Activated naive CD4-positive, alpha-beta T cell treated with anti-CD3 and anti-CD28 coated beads for 36 hours (primary cell): Measurements from ENCODE around the gene TNNT1. TPM values are rescaled to one million over a fixed set of nuclear protein-coding genes. Genes with fewer than 3 reads are reported as not detected.

Experiments
- CTCF ChIA-PET: fragments of 350-600 bp; sonication (Branson Sonifier 250); formaldehyde crosslinking; loops from one replicate; lab custom pipeline; 2021; ENCODE audit warnings: antibody characterized with exemption; lab: Charles Lee
- DNase-seq: peaks from one replicate; pipeline ENCODE4 v3.0.0-alpha.2; 2020
- H3K27ac Mint-ChIP-seq: one replicate; pipeline ENCODE4 v1.8.0; 2021; ENCODE audit warnings: mild to moderate bottlenecking, mixed read lengths
- H3K27me3 Mint-ChIP-seq: one replicate; pipeline ENCODE4 v1.8.0; 2021; ENCODE audit warnings: low read depth, mixed read lengths
- H3K36me3 Mint-ChIP-seq: one replicate; pipeline ENCODE4 v1.8.0; 2021; ENCODE audit warnings: low read depth, mixed read lengths
- H3K4me1 Mint-ChIP-seq: one replicate; pipeline ENCODE4 v1.8.0; 2021; ENCODE audit warnings: low read depth, mixed read lengths
- H3K4me3 Mint-ChIP-seq: one replicate; pipeline ENCODE4 v1.8.0; 2021; ENCODE audit warnings: mild to moderate bottlenecking, moderate library complexity, mixed read lengths
- H3K9me3 Mint-ChIP-seq: one replicate; pipeline ENCODE4 v1.8.0; 2021; ENCODE audit warnings: mixed read lengths
- intact Hi-C: fragments of 100-400 bp; cut with micrococcal nuclease; formaldehyde crosslinking; loops from one replicate; pipeline ENCODE4 v1.15.1; 2023
- total RNA-seq, 2 experiments: library from RNA; stranded (reverse); gene quantifications; one replicate each; pipeline ENCODE4 v1.2.3, GENCODE V29; 2021

TNNT1 gene
- total RNA-seq, 2 experiments from 2014 or later: not detected

GRCh38 chr19:55132453-55133129, 16.4 kb downstream of the TNNT1 start:
- H3K36me3 Mint-ChIP-seq: no peaks in the 10 kb centered on the region
- intact Hi-C loops: no loop called here

DNA sequence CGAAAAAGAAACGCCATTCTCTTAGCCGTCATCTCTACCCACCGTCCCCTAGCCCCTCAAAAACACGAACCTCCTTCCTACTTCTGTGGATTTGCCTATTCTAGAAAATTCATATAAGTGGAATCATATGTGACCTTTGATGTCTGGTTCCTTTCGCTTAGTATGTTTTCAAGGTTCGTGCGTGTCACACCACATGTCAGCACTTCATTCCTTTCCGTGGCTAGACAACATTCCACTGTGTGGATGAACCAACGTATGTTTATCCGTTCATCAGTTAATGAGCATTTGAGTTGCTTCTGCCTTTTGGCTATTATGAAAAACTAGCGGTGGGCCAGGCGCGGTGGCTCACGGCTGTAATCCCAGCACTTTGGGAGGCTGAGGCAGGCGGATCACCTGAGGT, 17.6 kb downstream of the TNNT1 start:
- DNase-seq: no peak
- intact Hi-C loops: no loop called here
- CTCF ChIA-PET: no interaction called here
- H3K4me3 Mint-ChIP-seq: no peak overlapping the region
- H3K36me3 Mint-ChIP-seq: no peaks in the 10 kb centered on the region
- no peaks in the 10 kb centered on the region for H3K9me3 Mint-ChIP-seq
- H3K27ac Mint-ChIP-seq: no peak overlapping the region
- H3K4me1 Mint-ChIP-seq: no peaks in the 10 kb centered on the region
- peaks cover 40% of the 10 kb centered on the region for H3K27me3 Mint-ChIP-seq

More at GRCh38 chr19:55132453-55133129, 16.4 kb downstream of the TNNT1 start:
- Mint-ChIP-seq H3K4me3 (no peak overlapping the region), H3K4me1 (no peaks in the 10 kb centered on the region), H3K9me3 (no peaks in the 10 kb centered on the region), H3K27ac (no peak overlapping the region), H3K27me3 (peaks cover 35% of the 10 kb centered on the region)
- CTCF ChIA-PET: interaction anchor here (0.9 to 1.3 kb wide), 3 partner anchors 9 to 47 kb away, joined by 3 to 4 read pairs (median 4); no protein-coding TSS in a partner anchor
- DNase-seq: no peak

GRCh38 chr19:55119053-55119452, 30.0 kb downstream of the TNNT1 start:
- intact Hi-C loops: loop anchor here (5.0 kb wide), 1 partner anchor 112 kb away; no protein-coding TSS in a partner anchor
- Mint-ChIP-seq H3K4me3 (peak overlapping the region; percentile 98), H3K27me3 (peaks cover 4% of the 10 kb centered on the region), H3K36me3 (no peaks in the 10 kb centered on the region), H3K4me1 (peaks cover 23% of the 10 kb centered on the region), H3K27ac (peak overlapping the region; percentile 28), H3K9me3 (no peaks in the 10 kb centered on the region)
- DNase-seq: peak; percentile 10
- CTCF ChIA-PET: interaction anchor here (0.6 to 1.2 kb wide), 2 partner anchors 99 to 265 kb away, joined by 3 read pairs; partner anchors contain the start of gene TMEM238

GRCh38 chr19:55118401-55118991, 30.5 kb downstream of the TNNT1 start:
- intact Hi-C loops: loop anchor here (5.0 kb wide), 1 partner anchor 111 kb away; no protein-coding TSS in a partner anchor
- CTCF ChIA-PET: interaction anchor here (0.6 to 1.2 kb wide), 2 partner anchors 137 to 266 kb away, joined by 3 read pairs; partner anchors contain the start of gene TMEM238
- Mint-ChIP-seq H3K4me1 (peaks cover 23% of the 10 kb centered on the region), H3K9me3 (no peaks in the 10 kb centered on the region), H3K4me3 (peak overlapping the region; percentile 98), H3K27me3 (peaks cover 2% of the 10 kb centered on the region), H3K36me3 (no peaks in the 10 kb centered on the region), H3K27ac (peak overlapping the region; percentile 90)
- peak; percentile 67 for DNase-seq

- Mint-ChIP-seq H3K4me3 (peak overlapping the region; percentile 98), H3K27me3 (peaks cover 2% of the 10 kb centered on the region), H3K4me1 (peaks cover 23% of the 10 kb centered on the region), H3K27ac (peak overlapping the region; percentile 90), H3K9me3 (no peaks in the 10 kb centered on the region), H3K36me3 (no peaks in the 10 kb centered on the region)
- intact Hi-C loops: loop anchor here (1.0 to 5.0 kb wide), 10 partner anchors 37 to 653 kb away; partner anchors contain the start of genes HSPBP1, KMT5C, PPP6R1 and RPL28
- CTCF ChIA-PET: interaction anchor here (0.6 to 1.2 kb wide), 2 partner anchors 138 to 267 kb away, joined by 3 read pairs; partner anchors contain the start of gene TMEM238
- peak; percentile 99 for DNase-seq
Observed at GRCh38 chr19:55117663-55118391, 31.2 kb downstream of the TNNT1 start.

GRCh38 chr19:55116859-55117662, 31.9 kb downstream of the TNNT1 start, which contains the start of gene PPP1R12C:
Gene PPP1R12C (minus strand): TSS chr19:55117637. CDS start chr19:55117543, 94 bp downstream.
- CTCF ChIA-PET: no interaction called here

DNA sequence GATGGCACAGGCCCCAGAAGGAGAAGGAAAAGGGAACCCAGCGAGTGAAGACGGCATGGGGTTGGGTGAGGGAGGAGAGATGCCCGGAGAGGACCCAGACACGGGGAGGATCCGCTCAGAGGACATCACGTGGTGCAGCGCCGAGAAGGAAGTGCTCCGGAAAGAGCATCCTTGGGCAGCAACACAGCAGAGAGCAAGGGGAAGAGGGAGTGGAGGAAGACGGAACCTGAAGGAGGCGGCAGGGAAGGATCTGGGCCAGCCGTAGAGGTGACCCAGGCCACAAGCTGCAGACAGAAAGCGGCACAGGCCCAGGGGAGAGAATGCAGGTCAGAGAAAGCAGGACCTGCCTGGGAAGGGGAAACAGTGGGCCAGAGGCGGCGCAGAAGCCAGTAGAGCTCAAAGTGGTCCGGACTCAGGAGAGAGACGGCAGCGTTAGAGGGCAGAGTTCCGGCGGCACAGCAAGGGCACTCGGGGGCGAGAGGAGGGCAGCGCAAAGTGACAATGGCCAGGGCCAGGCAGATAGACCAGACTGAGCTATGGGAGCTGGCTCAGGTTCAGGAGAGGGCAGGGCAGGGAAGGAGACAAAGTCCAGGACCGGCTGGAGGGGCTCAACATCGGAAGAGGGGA, 32.7 kb downstream of the TNNT1 start:
- Mint-ChIP-seq H3K27ac (peak overlapping the region; percentile 62), H3K4me1 (peaks cover 23% of the 10 kb centered on the region)

More at GRCh38 chr19:55116859-55117662, 31.9 kb downstream of the TNNT1 start, which contains the start of gene PPP1R12C:
- Mint-ChIP-seq H3K4me3 (peak within 1 kb of the TSS; percentile 98), H3K27me3 (peaks cover 2% of the 10 kb centered on the region), H3K9me3 (no peaks in the 10 kb centered on the region), H3K27ac (peak within 1 kb of the TSS; percentile 90), H3K36me3 (no peaks in the 10 kb centered on the region), H3K4me1 (peaks cover 23% of the 10 kb centered on the region)
- intact Hi-C loops: loop anchor here (1.0 to 5.0 kb wide), 11 partner anchors 36 to 652 kb away; partner anchors contain the start of genes HSPBP1, KMT5C, PPP6R1 and RDH13
- DNase-seq: peak; percentile 22

DNA sequence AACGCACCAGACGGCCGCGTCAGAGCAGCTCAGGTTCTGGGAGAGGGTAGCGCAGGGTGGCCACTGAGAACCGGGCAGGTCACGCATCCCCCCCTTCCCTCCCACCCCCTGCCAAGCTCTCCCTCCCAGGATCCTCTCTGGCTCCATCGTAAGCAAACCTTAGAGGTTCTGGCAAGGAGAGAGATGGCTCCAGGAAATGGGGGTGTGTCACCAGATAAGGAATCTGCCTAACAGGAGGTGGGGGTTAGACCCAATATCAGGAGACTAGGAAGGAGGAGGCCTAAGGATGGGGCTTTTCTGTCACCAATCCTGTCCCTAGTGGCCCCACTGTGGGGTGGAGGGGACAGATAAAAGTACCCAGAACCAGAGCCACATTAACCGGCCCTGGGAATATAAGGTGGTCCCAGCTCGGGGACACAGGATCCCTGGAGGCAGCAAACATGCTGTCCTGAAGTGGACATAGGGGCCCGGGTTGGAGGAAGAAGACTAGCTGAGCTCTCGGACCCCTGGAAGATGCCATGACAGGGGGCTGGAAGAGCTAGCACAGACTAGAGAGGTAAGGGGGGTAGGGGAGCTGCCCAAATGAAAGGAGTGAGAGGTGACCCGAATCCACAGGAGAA, 33.5 kb downstream of the TNNT1 start:
- CTCF ChIA-PET: interaction anchor here (1.3 kb wide), 1 partner anchor 26 kb away, joined by 5 read pairs; no protein-coding TSS in a partner anchor
- peak overlapping the region; percentile 62 for H3K27ac Mint-ChIP-seq
- no peak for DNase-seq
- peaks cover 23% of the 10 kb centered on the region for H3K4me1 Mint-ChIP-seq
- no peaks in the 10 kb centered on the region for H3K27me3 Mint-ChIP-seq
- peak overlapping the region; percentile 90 for H3K4me3 Mint-ChIP-seq
- intact Hi-C loops: loop anchor here (1.0 to 5.0 kb wide), 7 partner anchors 35 to 651 kb away; partner anchors contain the start of genes HSPBP1, RDH13 and ZNF865
- H3K36me3 Mint-ChIP-seq: peaks cover 2% of the 10 kb centered on the region
- no peaks in the 10 kb centered on the region for H3K9me3 Mint-ChIP-seq

More for the DNA sequence above, 32.7 kb downstream of the TNNT1 start:
- CTCF ChIA-PET: no interaction called here
- peak; percentile 70 for DNase-seq
- Mint-ChIP-seq H3K36me3 (no peaks in the 10 kb centered on the region), H3K9me3 (no peaks in the 10 kb centered on the region), H3K27me3 (no peaks in the 10 kb centered on the region), H3K4me3 (peak overlapping the region; percentile 90)
- intact Hi-C loops: loop anchor here (1.0 to 5.0 kb wide), 7 partner anchors 36 to 652 kb away; partner anchors contain the start of genes HSPBP1, RDH13 and ZNF865

- DNase-seq: no peak
- Mint-ChIP-seq H3K27ac (no peak overlapping the region), H3K4me1 (peaks cover 23% of the 10 kb centered on the region), H3K27me3 (no peaks in the 10 kb centered on the region), H3K9me3 (no peaks in the 10 kb centered on the region), H3K36me3 (peaks cover 2% of the 10 kb centered on the region), H3K4me3 (peak overlapping the region; percentile 36)
- intact Hi-C loops: loop anchor here (5.0 kb wide), 1 partner anchor 107 kb away; no protein-coding TSS in a partner anchor
- CTCF ChIA-PET: interaction anchor here (1.3 kb wide), 1 partner anchor 25 kb away, joined by 5 read pairs; no protein-coding TSS in a partner anchor
Observed at GRCh38 chr19:55114566-55115145, 34.4 kb downstream of the TNNT1 start.

DNA sequence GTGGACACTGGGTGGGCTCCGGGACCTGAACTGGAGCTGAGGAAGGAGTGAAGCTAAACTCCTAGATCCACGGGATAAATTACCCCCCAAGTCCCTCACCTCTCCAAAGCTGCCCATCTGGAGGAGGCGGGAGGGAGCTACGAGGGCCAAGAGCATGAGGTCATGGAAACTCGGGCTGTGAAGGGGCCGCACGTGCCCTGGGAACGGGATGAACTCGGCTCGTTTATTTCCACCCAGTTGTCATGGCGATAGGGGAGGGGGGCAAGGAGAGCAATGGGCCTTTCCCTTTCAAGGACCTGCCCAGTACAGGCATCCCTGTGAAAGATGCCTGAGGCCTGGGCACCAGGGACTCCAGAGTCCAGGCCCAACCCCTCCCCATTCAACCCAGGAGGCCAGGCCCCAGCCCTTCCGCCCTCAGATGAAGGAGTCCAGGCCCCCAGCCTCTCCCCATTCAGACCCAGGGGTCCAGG, 35.4 kb downstream of the TNNT1 start:
- no peak overlapping the region for H3K27ac Mint-ChIP-seq
- peaks cover 5% of the 10 kb centered on the region for H3K36me3 Mint-ChIP-seq
- no peaks in the 10 kb centered on the region for H3K27me3 Mint-ChIP-seq
- CTCF ChIA-PET: no interaction called here
- intact Hi-C loops: no loop called here
- no peak for DNase-seq
- no peak overlapping the region for H3K4me3 Mint-ChIP-seq
- no peaks in the 10 kb centered on the region for H3K9me3 Mint-ChIP-seq
- peaks cover 17% of the 10 kb centered on the region for H3K4me1 Mint-ChIP-seq
